NCI-H1417 (cell line): ENCODE results near the gene LSR.

Experiments
- DNase-seq, 3 experiments: peaks; one replicate each; lab custom pipeline; 2025; lab: John Stamatoyannopoulos, UW

Gene LSR

GRCh38 chr19:35247526-35248309 is 1.1 kb upstream of the LSR start:
- peak; percentile 92 to 96 (median 93) for DNase-seq

GRCh38 chr19:35249146-35249847 is 495 bp downstream of the LSR start:
- peak in 1 of 3 experiments; percentile 60 for DNase-seq

GRCh38 chr19:35249848-35250711 is 1.3 kb downstream of the LSR start:
- peak in 2 of 3 experiments; percentile 15 to 25 for DNase-seq

DNA sequence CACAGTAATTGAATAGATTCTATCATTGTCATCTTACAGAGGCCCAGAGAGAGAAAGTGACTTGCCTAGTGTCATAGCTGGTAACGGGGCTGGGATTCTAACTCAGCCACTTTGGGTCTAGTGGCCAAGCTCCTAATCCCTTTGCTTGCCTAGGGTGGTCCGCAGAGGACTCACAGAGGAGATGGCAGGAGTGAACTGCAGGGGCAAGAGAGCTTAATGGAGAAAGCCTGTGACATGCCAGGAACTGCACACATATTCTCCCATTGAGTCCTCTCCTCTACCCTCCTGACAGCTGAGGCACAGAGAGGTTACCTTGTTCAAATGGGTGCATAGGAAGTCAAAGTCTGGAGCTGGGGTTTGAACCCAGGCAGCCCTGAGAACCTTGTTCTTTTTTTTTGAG is 2.7 kb downstream of the LSR start:
- DNase-seq, result no peak

DNA sequence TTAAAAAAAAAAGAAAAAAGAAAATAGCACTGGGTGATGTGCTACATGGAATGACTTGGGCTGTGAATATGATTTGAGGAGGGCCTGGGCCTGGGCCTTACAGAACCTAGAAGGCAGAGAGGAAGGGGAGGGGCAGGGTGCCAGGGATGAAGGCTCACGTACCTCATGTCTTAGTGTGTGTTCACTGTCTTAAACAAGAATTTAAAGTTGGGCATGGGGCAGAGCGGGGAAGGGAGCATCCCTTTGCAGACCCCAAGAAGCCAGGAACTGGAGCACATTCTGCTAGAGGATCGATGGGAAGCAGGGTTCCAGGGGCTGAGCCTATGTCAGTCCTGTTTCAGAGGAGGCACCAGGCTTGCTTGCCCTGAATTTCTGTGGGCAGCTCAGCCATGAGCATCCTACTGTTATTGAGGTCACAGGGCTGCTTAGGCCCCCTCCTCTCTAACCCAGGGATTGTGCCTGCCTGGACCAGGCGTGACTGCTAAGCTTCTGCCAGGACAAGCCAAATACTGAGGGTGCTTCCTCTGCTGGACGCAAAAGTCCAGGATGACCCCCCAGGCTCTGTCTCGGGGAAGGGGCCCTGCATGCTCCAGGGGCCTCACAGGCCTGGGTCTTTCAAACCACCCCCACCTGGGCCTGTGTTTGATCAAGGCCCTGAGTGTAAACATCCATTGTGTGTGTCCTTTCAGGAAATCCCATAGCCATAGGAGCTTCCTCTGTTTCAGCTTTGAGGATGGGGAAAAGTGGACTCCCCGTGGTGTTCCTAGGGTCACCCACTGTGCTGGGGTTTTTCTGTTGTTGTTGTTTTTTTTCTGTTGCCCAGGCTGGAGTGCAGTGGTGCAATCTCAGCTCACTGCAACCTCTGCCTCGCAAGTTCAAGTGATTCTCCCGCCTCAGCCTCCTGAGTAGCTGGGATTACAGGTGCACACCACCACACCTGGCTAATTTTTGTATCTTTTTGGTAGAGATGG is 4.8 kb downstream of the LSR start:
- peak in 2 of 3 experiments; percentile 8 to 69 for DNase-seq

GRCh38 chr19:35254341-35255297 is 5.8 kb downstream of the LSR start:
- DNase-seq, result no peak

DNA sequence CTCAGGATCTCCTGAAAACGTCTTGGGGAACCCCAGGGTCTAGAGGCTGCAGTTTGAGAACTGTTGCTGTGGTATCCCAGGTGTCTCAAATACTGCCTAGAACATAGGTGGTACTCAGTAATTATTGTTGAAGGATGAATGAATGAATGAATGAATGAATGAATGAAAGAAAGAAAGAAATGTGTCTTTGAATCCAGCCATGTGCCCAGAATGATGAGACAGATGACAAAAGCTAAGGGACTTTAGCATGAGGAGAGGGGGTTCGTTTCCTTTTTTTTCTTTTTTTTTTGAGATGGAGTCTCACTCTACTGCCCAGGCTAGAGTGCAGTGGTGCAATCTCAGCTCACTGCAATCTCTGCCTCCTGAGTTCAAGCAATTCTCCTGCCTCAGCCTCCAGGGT is 7.8 kb downstream of the LSR start:
- DNase-seq, result no peak

- no peak for DNase-seq
Measured at GRCh38 chr19:35257113-35257461, 8.3 kb downstream of the LSR start.

- no peak for DNase-seq
Measured at GRCh38 chr19:35260694-35261304, 12.0 kb downstream of the LSR start.

DNA sequence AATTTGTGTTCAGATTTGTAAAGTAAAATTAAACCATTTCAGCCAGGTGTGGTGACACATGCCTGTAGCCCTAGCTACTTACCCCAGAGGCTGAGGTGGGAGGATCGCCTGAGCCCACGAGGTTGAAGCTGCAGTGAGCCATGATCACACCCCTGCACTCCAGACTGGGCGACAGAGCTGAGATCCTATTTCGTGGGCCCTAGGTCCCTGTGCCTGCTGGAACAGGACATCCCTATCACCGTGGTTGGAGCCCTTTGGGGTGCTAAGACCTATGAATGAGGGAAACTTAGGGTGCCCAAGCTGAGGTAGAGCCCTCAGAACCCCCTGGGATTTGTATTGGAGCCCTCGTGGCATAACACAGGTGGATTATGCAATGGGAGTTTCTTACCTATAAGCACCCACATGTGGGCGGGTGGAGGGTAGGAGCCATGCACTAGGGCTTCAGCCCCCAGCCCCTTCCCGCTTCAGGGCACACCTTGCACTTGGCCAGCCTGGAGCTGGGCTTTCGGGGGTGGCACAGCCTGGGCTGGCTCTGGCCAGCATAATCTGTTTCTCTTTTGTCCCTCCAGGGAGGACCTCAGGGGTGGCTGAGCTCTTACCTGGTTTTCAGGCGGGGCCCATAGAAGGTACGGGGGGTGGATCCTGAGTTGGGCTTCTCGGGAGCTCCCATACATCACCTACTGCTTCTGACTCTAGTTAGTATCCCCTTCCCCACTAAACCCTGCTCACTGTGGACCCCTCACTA is 12.7 kb downstream of the LSR start:
- no peak for DNase-seq

GRCh38 chr19:35262101-35262761 is 13.4 kb downstream of the LSR start:
- DNase-seq, result peak in 1 of 3 experiments; percentile 22

GRCh38 chr19:35264268-35265125 is 15.7 kb downstream of the LSR start:
- DNase-seq, result no peak

- DNase-seq, result no peak
Measured at GRCh38 chr19:35265126-35265899, 16.5 kb downstream of the LSR start.

GRCh38 chr19:35265900-35266519 is 17.2 kb downstream of the LSR start:
- DNase-seq, result no peak

DNA sequence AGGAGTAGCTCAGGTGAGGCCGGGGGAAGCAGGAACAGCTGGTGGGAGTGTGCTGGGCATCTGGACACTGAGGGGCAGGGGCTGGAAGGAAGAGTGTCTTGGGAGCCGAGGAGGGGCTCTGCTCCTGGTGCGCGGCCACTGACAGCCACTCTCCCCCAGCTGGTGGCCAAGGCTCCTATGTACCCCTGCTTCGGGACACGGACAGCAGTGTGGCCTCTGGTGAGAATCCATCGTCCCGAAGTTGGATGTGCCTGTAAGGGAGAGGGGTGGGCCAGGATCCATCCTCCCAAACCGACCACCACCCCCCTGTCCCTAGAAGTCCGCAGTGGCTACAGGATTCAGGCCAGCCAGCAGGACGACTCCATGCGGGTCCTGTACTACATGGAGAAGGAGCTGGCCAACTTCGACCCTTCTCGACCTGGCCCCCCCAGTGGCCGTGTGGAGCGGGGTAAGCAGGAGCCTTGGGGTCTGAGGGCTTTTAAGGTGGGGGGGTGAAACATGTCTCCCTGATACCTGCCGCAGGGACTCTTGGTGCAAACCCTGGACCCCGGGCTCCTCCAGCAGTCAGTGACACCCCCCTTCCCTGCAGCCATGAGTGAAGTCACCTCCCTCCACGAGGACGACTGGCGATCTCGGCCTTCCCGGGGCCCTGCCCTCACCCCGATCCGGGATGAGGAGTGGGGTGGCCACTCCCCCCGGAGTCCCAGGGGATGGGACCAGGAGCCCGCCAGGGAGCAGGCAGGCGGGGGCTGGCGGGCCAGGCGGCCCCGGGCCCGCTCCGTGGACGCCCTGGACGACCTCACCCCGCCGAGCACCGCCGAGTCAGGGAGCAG is 17.9 kb downstream of the LSR start:
- DNase-seq, result peak in 1 of 3 experiments; percentile 18
